HEK293 (cell line): ENCODE results near the gene KANK3.

ENCODE experiments used
- ELK4 ChIP-seq: IDR thresholded peaks from 2 replicates; pipeline ENCODE4 v1.6.1; 2011; ENCODE audit warnings: mild to moderate bottlenecking, low read depth, low read length, borderline replicate concordance
- INSM2 ChIP-seq: fragments of 450-650 bp; formaldehyde crosslinking; IDR thresholded peaks from 2 replicates; pipeline ENCODE4 v1.5.1; 2016; ENCODE audit warnings: missing biosample characterization, missing genetic modification characterization
- KLF8 ChIP-seq: fragments of 450-650 bp; formaldehyde crosslinking; IDR thresholded peaks from 2 replicates; pipeline ENCODE4 v1.5.1; 2016; ENCODE audit warnings: missing biosample characterization, missing genetic modification characterization
- KLF9 ChIP-seq: fragments of 450-650 bp; formaldehyde crosslinking; IDR thresholded peaks from 2 replicates; pipeline ENCODE4 v1.5.1; 2016; ENCODE audit warnings: missing biosample characterization, missing genetic modification characterization, low read depth
- PBX3 ChIP-seq: sonication (generic); formaldehyde crosslinking; IDR thresholded peaks from 2 replicates; pipeline ENCODE4 v1.8.1; 2022; ENCODE audit warnings: mild to moderate bottlenecking, moderate library complexity, missing genetic modification reagents
- SP2 ChIP-seq: fragments of 450-650 bp; formaldehyde crosslinking; IDR thresholded peaks from 2 replicates; pipeline ENCODE4 v1.5.1; 2016; ENCODE audit warnings: missing biosample characterization, missing genetic modification characterization
- ZBTB44 ChIP-seq: fragments of 450-650 bp; IDR thresholded peaks from 2 replicates; pipeline ENCODE4 v1.5.1; 2018; ENCODE audit warnings: missing biosample characterization, mild to moderate bottlenecking, missing genetic modification characterization
- ZBTB6 ChIP-seq: fragments of 450-650 bp; formaldehyde crosslinking; IDR thresholded peaks from 2 replicates; pipeline ENCODE4 v1.5.1; 2017; ENCODE audit warnings: missing biosample characterization, missing genetic modification characterization
- ZNF146 ChIP-seq: fragments of 450-650 bp; formaldehyde crosslinking; IDR thresholded peaks from 2 replicates; pipeline ENCODE4 v1.5.1; 2016; ENCODE audit warnings: missing biosample characterization, missing genetic modification characterization
- ZNF169 ChIP-seq: fragments of 450-650 bp; formaldehyde crosslinking; IDR thresholded peaks from 2 replicates; pipeline ENCODE4 v1.5.1; 2016; ENCODE audit warnings: missing biosample characterization, missing genetic modification characterization
- ZNF18 ChIP-seq: fragments of 450-650 bp; formaldehyde crosslinking; IDR thresholded peaks from 2 replicates; pipeline ENCODE4 v1.5.1; 2016; ENCODE audit warnings: missing biosample characterization, missing genetic modification characterization
- ZNF214 ChIP-seq: fragments of 450-650 bp; formaldehyde crosslinking; IDR thresholded peaks from 2 replicates; pipeline ENCODE4 v1.5.1; 2017; ENCODE audit warnings: missing biosample characterization, mild to moderate bottlenecking, missing genetic modification characterization, borderline replicate concordance
- ZNF23 ChIP-seq: fragments of 450-650 bp; formaldehyde crosslinking; IDR thresholded peaks from 2 replicates; pipeline ENCODE4 v1.5.1; 2016; ENCODE audit warnings: missing biosample characterization, missing genetic modification characterization, borderline replicate concordance
- ZNF266 ChIP-seq: fragments of 450-650 bp; formaldehyde crosslinking; IDR thresholded peaks from 2 replicates; pipeline ENCODE4 v1.5.1; 2016; ENCODE audit warnings: missing biosample characterization, missing genetic modification characterization, low read depth
- ZNF311 ChIP-seq: fragments of 450-650 bp; formaldehyde crosslinking; IDR thresholded peaks from 2 replicates; pipeline ENCODE4 v1.5.1; 2017; ENCODE audit warnings: missing biosample characterization, missing genetic modification characterization, borderline replicate concordance
- ZNF341 ChIP-seq: fragments of 450-650 bp; formaldehyde crosslinking; IDR thresholded peaks from 2 replicates; pipeline ENCODE4; 2016; ENCODE audit warnings: low read depth, missing biosample characterization, missing genetic modification characterization
- ZNF394 ChIP-seq: fragments of 450-650 bp; formaldehyde crosslinking; IDR thresholded peaks from 2 replicates; pipeline ENCODE4 v1.5.1; 2016; ENCODE audit warnings: missing biosample characterization, missing genetic modification characterization, mild to moderate bottlenecking, moderate library complexity, borderline replicate concordance
- ZNF473 ChIP-seq: fragments of 450-650 bp; formaldehyde crosslinking; IDR thresholded peaks from 2 replicates; pipeline ENCODE4 v1.5.1; 2017; ENCODE audit warnings: missing biosample characterization, missing genetic modification characterization
- ZNF501 ChIP-seq: fragments of 450-650 bp; formaldehyde crosslinking; IDR thresholded peaks from 2 replicates; pipeline ENCODE4 v1.5.1; 2016; ENCODE audit warnings: missing biosample characterization, missing genetic modification characterization
- ZNF521 ChIP-seq: fragments of 450-650 bp; formaldehyde crosslinking; IDR thresholded peaks from 2 replicates; pipeline ENCODE4 v1.5.1; 2017; ENCODE audit warnings: missing biosample characterization, mild to moderate bottlenecking, missing genetic modification characterization
- ZNF549 ChIP-seq: fragments of 450-650 bp; IDR thresholded peaks from 2 replicates; pipeline ENCODE4 v1.5.1; 2018; ENCODE audit warnings: missing biosample characterization, missing genetic modification characterization, mild to moderate bottlenecking, inconsistent platforms, moderate library complexity
- ZNF580 ChIP-seq: fragments of 450-650 bp; formaldehyde crosslinking; IDR thresholded peaks from 2 replicates; pipeline ENCODE4 v1.5.1; 2016; ENCODE audit warnings: missing biosample characterization, missing genetic modification characterization
- ZNF600 ChIP-seq: fragments of 450-650 bp; formaldehyde crosslinking; IDR thresholded peaks from 2 replicates; pipeline ENCODE4 v1.5.1; 2016; ENCODE audit warnings: missing biosample characterization, missing genetic modification characterization
- ZNF624 ChIP-seq: fragments of 450-650 bp; formaldehyde crosslinking; IDR thresholded peaks from 2 replicates; pipeline ENCODE4 v1.5.1; 2017; ENCODE audit warnings: missing biosample characterization, missing genetic modification characterization
- ZNF629 ChIP-seq: fragments of 450-650 bp; formaldehyde crosslinking; IDR thresholded peaks from 2 replicates; pipeline ENCODE4 v1.5.1; 2017; ENCODE audit warnings: missing biosample characterization, missing genetic modification characterization
- ZNF654 ChIP-seq: fragments of 450-650 bp; formaldehyde crosslinking; IDR thresholded peaks from 2 replicates; pipeline ENCODE4 v1.5.1; 2016; ENCODE audit warnings: low read depth, missing biosample characterization, missing genetic modification characterization

KANK3 gene

GRCh38 chr19:8367327-8368001, 24.4 kb upstream of the KANK3 start (continued):
- TF ChIP-seq ZNF146 (no peak), ZBTB44 (no peak), ZNF473 (no peak), ZNF214 (tag by site-specific recombination) (no peak), KLF8 (0 out of 2 replicates have a peak, but pooled peaks have one; percentile 41), INSM2 (no peak), ZNF311 (tag by site-specific recombination) (no peak), SP2 (peak; percentile 85), ZNF654 (tag by site-specific recombination) (no peak), ZNF521 (tag by site-specific recombination) (no peak), ZNF23 (tag by site-specific recombination) (no peak), ZBTB6 (tag by site-specific recombination) (no peak), ZNF549 (tag by site-specific recombination) (no peak), ZNF394 (tag by site-specific recombination) (no peak), KLF9 (peak; percentile 79), ZNF266 (tag by site-specific recombination) (no peak), ZNF624 (no peak), PBX3 (CRISPR knock-in tag) (0 out of 2 replicates have a peak, but pooled peaks have one; percentile 72), ZNF169 (no peak), ZNF501 (tag by site-specific recombination) (no peak), ELK4 (no peak), ZNF18 (tag by site-specific recombination) (no peak), ZNF580 (tag by site-specific recombination) (no peak), ZNF600 (tag by site-specific recombination) (peak; percentile 85), ZNF341 (tag by site-specific recombination) (peak; percentile 42), ZNF629 (peak; percentile 74)
